IgD-negative memory B cell (primary cell): ENCODE data around the gene ATRAID. TPM values are rescaled to one million over a fixed set of nuclear protein-coding genes. Genes with fewer than 3 reads are reported as not detected.

ENCODE experiments used
- H3K27ac Mint-ChIP-seq, 3 donors: one replicate each; pipeline ENCODE4 v1.8.0; 2020 to 2022; ENCODE audit warnings: mild to moderate bottlenecking in 3 of 3, mixed read lengths in 3 of 3, moderate library complexity in 1 of 3
- H3K27me3 Mint-ChIP-seq: one replicate; pipeline ENCODE4 v1.8.0; 2021; ENCODE audit warnings: mixed read lengths
- H3K36me3 Mint-ChIP-seq: one replicate; pipeline ENCODE4 v1.8.0; 2020; ENCODE audit warnings: mild to moderate bottlenecking, mixed read lengths
- H3K4me1 Mint-ChIP-seq, 3 donors: one replicate each; pipeline ENCODE4 v1.8.0; 2020 to 2022; ENCODE audit warnings: mixed read lengths in 3 of 3, mild to moderate bottlenecking in 1 of 3
- H3K4me3 Mint-ChIP-seq, 4 donors: one replicate each; pipeline ENCODE4 v1.8.0; 2020 to 2022; ENCODE audit warnings: mild to moderate bottlenecking in 4 of 4, mixed read lengths in 4 of 4, moderate library complexity in 3 of 4
- H3K9me3 Mint-ChIP-seq, 3 donors: one replicate each; pipeline ENCODE4 v1.8.0; 2020 to 2021; ENCODE audit warnings: mixed read lengths in 3 of 3, mild to moderate bottlenecking in 1 of 3
- polyA plus RNA-seq: library from polyadenylated mRNA; unstranded; fragments of 300-500 nt; fragmentation: Illumina TruSeq; gene quantifications from one replicate; pipeline ENCODE4 v1.2.3, GENCODE V29; 2021

The ATRAID gene
- polyA plus RNA-seq, 1 donor from 2014 or later, result 274 TPM

DNA sequence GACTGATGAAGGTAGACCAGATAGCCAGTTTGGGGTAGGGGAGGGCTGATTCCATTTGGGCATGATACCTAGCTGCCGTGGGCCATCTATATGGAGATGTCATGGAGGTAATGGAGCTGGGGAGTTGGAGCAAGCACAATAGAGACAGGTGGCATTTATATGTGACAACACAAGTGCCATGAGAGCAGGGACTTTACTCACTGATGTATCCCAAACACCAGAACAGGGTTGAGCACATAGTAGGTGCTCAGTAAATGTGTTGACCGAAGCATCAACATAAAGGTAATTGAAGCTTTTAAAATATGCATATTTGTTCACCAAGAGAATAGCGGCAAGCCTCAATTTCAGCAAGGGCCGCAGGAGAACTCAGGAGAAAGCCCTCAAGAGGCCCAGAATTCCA, 36.1 kb downstream of the ATRAID start:
- Mint-ChIP-seq H3K9me3 (no peaks in the 10 kb centered on the region), H3K27me3 (peaks cover 15% of the 10 kb centered on the region), H3K4me3 (no peak overlapping the region), H3K4me1 (peaks cover 0 to 6% (median 0%) of the 10 kb centered on the region in 3 donors), H3K36me3 (peaks cover 2% of the 10 kb centered on the region), H3K27ac (no peak overlapping the region)

DNA sequence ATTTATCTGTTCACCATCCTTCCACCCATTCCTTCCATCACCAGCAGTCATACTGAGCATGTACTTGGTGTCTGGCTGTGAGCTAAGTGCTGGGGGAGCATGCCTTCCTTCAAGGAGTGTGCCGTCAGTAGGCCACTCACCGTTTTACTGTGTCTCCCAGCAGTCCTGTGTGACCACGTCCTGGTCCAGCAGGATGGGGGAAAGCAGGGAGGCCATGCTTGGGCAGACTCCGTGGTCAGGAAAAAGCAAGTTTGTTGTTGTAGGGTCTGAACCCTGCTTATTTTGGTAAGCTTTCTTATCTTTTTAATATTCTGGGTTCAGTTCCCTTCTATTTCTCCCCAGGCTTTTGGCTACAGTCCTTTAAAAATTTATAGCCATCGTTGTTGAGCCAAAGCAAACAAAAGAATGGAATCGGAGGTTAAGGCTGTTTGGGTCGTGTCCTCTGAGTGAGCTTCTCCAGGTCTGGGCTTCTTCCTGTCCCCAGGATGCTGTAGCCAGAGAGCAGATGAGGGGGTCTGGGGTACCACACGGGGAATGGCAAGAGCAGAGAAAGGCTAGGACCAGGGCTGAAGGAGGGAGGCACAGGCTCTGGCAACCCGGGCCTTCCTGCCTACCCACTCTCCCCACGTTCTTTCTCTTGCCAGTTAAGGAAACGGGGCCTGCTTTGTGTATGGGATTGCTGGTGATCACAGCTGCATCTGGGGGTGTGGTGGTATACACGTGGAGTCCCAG, 37.5 kb downstream of the ATRAID start:
- no peaks in the 10 kb centered on the region for H3K9me3 Mint-ChIP-seq
- H3K4me1 Mint-ChIP-seq, result peaks cover 0 to 6% (median 0%) of the 10 kb centered on the region in 3 donors

DNA sequence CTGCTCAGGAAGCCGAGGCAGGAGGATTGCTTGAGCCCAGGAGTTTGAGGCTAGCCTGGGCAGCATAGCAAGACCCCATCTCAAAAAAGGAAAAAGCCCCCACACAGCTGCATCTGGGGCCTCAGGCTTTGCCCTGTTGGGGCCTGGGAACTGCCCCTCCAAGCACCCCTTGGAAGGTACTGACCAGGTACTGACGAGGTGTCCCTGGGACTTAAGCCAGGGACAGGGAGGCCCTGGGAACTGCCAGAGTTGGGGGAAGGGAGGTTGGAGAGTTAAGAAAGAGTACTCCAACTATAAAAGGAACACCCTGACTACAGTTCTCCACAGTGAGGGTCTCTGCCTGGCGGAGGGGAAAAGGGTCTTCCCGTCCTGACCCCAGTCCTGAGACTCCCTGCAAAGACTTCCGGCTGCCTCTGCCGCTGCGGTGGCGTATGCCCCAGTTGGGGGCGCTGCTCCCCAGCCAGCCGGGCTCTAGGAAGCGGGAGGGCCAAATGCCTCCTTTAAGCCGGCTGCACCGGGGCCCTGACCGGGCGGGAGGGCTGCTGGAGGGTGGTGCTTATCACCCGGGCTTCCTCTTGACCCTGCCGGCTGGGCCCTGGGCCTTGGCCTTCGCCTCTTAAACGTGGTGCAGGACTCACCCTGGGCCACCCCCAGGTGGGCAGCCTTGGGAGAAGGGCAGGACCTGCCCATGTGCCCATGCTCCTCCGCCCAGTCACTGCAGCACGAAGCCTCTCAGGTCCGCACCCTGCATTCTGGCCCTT, 38.2 kb downstream of the ATRAID start:
- Mint-ChIP-seq H3K4me3 (no peak overlapping the region), H3K9me3 (no peaks in the 10 kb centered on the region), H3K4me1 (peaks cover 0 to 6% (median 0%) of the 10 kb centered on the region in 3 donors), H3K27me3 (peaks cover 18% of the 10 kb centered on the region), H3K36me3 (no peaks in the 10 kb centered on the region), H3K27ac (no peak overlapping the region)

More for the DNA sequence above, 37.5 kb downstream of the ATRAID start:
- peaks cover 15% of the 10 kb centered on the region for H3K27me3 Mint-ChIP-seq
- peak overlapping the region in 1 of 3 donors; percentile 23 for H3K27ac Mint-ChIP-seq
- no peaks in the 10 kb centered on the region for H3K36me3 Mint-ChIP-seq
- no peak overlapping the region for H3K4me3 Mint-ChIP-seq

DNA sequence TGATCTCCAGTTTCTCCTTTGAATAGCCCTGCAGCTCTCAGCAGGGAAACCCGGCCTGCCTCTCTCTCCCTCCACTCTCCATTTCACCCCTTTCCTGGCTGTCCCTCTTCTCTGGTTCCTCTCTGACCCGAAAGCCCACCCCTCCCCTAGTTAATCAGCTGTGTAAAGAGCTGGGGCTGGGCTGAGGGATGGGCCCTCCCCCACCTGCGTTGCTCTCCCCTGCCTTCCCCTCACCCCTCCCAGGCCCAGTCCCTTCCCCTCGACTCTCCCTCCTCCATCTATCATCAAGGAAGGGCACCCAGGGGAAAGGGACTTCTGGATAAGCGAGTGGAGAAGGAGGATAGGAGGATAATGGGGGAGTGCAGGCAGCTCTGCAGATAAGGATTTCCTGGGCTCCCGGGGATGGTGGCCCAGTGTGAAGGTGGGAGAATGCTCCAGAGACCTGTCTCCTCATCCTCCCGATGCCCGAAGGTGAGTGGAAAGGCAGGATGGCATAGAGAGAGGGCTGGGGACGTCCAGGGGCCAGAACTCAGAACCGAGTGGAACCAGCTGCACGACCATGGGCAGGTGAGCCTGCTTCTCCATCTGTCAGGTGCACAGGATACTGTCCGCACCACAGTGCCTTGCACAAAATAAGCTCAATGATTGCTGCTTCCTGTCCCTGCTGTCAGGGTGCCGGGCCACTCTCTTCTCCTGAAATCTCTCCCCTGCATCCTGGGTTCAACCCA, 39.0 kb downstream of the ATRAID start:
- Mint-ChIP-seq H3K36me3 (no peaks in the 10 kb centered on the region), H3K27me3 (peaks cover 22% of the 10 kb centered on the region), H3K9me3 (no peaks in the 10 kb centered on the region), H3K4me1 (peaks cover 0 to 6% (median 0%) of the 10 kb centered on the region in 3 donors), H3K27ac (no peak overlapping the region), H3K4me3 (peak overlapping the region in 1 of 4 donors; percentile 10)

DNA sequence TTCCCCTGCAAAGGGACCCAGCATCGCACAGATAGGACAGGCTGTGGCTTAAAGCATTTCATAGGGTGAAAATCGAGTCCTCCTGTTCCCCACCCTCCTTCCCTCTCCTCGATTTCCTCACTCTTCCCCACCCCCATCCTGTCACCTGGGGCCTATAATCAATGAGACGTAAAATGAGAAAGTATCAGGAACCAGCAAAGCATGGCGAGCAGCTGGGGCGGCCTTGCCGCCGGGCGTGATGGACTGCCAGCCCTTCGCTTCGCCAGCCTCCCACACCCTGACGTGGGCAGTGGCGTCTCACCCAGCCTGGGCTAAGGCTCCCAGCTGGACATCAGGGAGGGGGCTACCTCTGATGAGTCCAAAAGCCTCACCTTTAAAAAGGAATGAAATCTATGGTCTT, 39.9 kb downstream of the ATRAID start:
- peaks cover 26% of the 10 kb centered on the region for H3K27me3 Mint-ChIP-seq
- no peak overlapping the region for H3K27ac Mint-ChIP-seq
- no peak overlapping the region for H3K4me3 Mint-ChIP-seq
- H3K4me1 Mint-ChIP-seq, result peaks cover 0 to 6% (median 0%) of the 10 kb centered on the region in 3 donors
- H3K9me3 Mint-ChIP-seq, result no peaks in the 10 kb centered on the region
- no peaks in the 10 kb centered on the region for H3K36me3 Mint-ChIP-seq

DNA sequence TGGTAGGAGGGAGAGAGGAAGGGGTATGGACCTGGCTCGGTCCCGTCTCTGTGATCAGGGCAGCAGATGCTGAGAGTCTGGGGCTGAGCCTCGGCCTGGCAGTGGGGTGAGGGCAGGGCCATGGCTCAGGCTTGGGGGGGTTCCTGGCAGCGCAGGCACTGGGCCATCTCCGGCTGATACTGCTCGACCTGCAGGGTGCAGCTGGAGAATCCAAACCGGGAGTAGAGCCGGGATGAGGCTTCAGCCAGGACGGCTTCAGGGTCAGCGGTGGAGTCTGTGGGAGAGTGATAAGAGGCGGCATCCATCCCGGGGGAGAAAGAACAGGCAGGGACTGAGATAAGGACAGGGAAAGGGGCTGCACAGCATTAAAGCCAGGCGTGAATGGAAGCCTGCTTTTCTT, 43.3 kb downstream of the ATRAID start:
- no peaks in the 10 kb centered on the region for H3K9me3 Mint-ChIP-seq
- no peak overlapping the region for H3K4me3 Mint-ChIP-seq
- H3K27me3 Mint-ChIP-seq, result peaks cover 42% of the 10 kb centered on the region
- H3K36me3 Mint-ChIP-seq, result peaks cover 1% of the 10 kb centered on the region
- no peak overlapping the region for H3K27ac Mint-ChIP-seq
- peaks cover 0 to 6% (median 0%) of the 10 kb centered on the region in 3 donors for H3K4me1 Mint-ChIP-seq

DNA sequence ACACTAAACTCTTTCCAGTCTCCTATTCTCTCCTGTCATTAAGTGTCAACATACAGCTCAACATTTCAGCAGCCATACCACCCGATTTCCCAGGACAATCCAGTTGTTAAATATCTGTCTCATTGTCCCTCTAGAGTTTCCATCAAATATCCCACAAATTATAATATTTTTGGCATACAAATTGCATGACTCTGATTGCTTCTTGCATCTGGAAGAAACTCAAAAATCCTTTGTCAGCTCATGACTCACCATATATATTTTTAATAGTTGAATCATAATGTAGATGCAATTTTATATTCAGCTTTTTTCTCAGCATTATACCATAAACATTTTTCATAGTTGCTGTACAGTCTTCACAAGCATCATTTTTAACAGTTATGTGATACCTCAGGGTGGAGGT, 43.8 kb downstream of the ATRAID start:
- Mint-ChIP-seq H3K9me3 (no peaks in the 10 kb centered on the region), H3K27me3 (peaks cover 42% of the 10 kb centered on the region), H3K4me3 (no peak overlapping the region), H3K4me1 (peaks cover 0 to 6% (median 0%) of the 10 kb centered on the region in 3 donors), H3K36me3 (peaks cover 1% of the 10 kb centered on the region), H3K27ac (no peak overlapping the region)

DNA sequence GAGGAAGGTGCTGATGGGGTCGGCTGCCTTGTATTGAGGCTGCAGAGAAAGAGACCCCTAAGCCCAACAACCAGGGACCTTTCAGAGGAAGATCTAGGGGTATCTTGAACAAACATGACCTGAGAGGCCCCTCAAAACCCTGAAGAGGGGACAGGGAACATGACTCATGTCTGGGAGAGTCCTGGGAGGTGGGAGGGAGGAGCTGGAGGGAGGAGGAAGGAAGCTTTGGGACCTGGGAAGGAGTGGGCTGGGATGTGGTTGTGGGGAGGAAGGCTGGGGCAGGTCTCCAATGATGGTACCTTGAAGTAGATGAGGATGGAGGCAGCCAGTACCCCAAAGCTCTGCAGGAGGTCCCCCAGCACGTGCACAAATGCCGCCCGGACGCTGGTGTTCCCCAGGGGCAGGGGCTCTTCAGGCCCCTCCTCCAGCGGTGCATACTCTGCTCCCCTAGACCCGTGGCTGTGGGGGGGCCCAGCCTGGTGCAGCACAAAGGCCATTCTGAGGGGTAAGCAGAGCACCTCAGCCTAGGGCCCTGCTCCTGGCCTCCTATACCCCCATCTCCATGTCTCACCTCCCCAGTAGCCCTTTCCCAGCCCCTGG, 45.1 kb downstream of the ATRAID start:
- Mint-ChIP-seq H3K27ac (no peak overlapping the region), H3K36me3 (peaks cover 1% of the 10 kb centered on the region), H3K9me3 (peaks cover 0 to 2% (median 0%) of the 10 kb centered on the region in 3 donors), H3K4me1 (peaks cover 0 to 8% (median 3%) of the 10 kb centered on the region in 3 donors), H3K4me3 (no peak overlapping the region), H3K27me3 (peaks cover 40% of the 10 kb centered on the region)

DNA sequence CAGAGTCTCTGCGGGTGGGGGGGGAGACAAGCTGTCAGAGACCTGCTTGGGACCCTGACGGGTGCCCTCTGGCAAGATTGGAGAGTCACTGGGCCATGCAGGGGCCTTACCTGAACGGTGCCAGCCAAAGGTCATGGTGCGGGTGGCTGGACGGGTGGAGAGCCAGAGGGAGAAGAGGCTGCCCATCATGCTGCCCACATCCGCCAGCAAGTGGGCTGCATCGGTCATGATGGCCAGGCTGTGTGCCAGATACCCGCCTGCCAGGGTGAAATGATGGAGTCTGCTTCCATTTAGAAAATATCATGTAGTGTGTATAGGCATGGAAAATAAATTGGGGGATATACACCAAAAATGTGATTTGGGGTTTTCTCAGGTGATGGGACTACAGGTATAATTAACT, 46.2 kb downstream of the ATRAID start:
- Mint-ChIP-seq H3K27ac (peak overlapping the region in 1 of 3 donors; percentile 14), H3K36me3 (peaks cover 1% of the 10 kb centered on the region), H3K4me1 (peaks cover 0 to 7% (median 3%) of the 10 kb centered on the region in 3 donors), H3K4me3 (no peak overlapping the region), H3K27me3 (peaks cover 39% of the 10 kb centered on the region), H3K9me3 (peaks cover 0 to 2% (median 0%) of the 10 kb centered on the region in 3 donors)

DNA sequence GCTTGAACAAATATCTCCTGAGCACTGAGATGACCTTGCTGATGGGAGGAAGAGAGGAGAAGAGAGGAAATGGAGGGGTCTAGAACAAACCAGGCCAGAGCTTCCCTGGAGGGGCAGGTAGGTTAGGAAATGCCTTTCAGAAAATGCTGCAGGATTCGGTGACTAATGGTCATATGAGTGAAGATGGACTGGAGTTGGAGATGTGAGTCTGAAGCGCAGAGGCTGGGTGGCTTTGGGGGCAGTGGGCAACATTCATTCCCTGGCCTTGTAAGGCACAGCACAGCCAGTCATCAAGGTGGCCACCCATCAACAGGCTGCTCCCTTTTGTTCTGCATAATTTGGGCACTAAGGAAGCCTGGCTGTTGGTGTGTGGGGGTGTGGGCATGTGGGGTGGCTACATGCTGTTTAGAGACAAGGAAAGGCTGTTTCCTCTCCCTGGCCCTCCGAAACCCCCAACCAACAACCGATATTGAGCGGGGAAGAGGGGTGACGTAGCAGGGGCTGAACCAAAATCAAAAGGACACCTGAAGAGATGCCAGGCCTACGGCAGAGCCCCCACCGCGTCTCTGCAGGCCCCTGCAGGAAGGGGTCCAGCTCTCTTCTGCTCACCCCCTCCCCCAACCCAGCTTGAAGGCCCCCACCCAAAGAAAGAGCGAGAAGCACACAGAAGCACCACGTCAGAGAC, 49.5 kb downstream of the ATRAID start:
- H3K4me1 Mint-ChIP-seq, result peaks cover 8 to 23% (median 13%) of the 10 kb centered on the region in 3 donors

DNA sequence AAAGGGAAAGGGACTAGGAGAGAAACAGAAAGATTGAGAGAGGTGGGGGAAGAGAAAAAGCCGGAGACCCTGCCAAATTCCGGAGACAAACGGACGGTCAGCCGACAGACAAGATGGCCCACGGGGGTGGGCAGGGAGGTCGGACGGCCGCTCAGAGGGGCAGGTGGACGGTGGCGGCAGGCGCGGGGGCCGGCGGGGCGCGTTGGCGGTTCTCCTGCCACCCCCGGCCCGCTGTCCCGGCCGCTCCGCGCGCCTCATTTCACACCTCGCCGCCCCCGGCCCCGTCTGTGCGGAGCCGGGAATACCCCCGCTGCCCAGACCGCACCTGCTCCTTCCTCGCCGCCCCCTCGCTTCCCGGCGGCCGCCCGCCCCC, 50.1 kb downstream of the ATRAID start:
- H3K4me3 Mint-ChIP-seq, result peak overlapping the region; percentile 49 to 71 (median 63)
- peaks cover 42% of the 10 kb centered on the region for H3K27me3 Mint-ChIP-seq
- no peak overlapping the region for H3K27ac Mint-ChIP-seq
- peaks cover 0 to 2% (median 0%) of the 10 kb centered on the region in 3 donors for H3K9me3 Mint-ChIP-seq
- H3K36me3 Mint-ChIP-seq, result peaks cover 1% of the 10 kb centered on the region
- H3K4me1 Mint-ChIP-seq, result peaks cover 8 to 23% (median 13%) of the 10 kb centered on the region in 3 donors

More for the DNA sequence above, 49.5 kb downstream of the ATRAID start:
- H3K27me3 Mint-ChIP-seq, result peaks cover 47% of the 10 kb centered on the region
- peaks cover 1% of the 10 kb centered on the region for H3K36me3 Mint-ChIP-seq
- peaks cover 0 to 2% (median 0%) of the 10 kb centered on the region in 3 donors for H3K9me3 Mint-ChIP-seq
- no peak overlapping the region for H3K27ac Mint-ChIP-seq
- peak overlapping the region; percentile 49 to 71 (median 63) for H3K4me3 Mint-ChIP-seq

DNA sequence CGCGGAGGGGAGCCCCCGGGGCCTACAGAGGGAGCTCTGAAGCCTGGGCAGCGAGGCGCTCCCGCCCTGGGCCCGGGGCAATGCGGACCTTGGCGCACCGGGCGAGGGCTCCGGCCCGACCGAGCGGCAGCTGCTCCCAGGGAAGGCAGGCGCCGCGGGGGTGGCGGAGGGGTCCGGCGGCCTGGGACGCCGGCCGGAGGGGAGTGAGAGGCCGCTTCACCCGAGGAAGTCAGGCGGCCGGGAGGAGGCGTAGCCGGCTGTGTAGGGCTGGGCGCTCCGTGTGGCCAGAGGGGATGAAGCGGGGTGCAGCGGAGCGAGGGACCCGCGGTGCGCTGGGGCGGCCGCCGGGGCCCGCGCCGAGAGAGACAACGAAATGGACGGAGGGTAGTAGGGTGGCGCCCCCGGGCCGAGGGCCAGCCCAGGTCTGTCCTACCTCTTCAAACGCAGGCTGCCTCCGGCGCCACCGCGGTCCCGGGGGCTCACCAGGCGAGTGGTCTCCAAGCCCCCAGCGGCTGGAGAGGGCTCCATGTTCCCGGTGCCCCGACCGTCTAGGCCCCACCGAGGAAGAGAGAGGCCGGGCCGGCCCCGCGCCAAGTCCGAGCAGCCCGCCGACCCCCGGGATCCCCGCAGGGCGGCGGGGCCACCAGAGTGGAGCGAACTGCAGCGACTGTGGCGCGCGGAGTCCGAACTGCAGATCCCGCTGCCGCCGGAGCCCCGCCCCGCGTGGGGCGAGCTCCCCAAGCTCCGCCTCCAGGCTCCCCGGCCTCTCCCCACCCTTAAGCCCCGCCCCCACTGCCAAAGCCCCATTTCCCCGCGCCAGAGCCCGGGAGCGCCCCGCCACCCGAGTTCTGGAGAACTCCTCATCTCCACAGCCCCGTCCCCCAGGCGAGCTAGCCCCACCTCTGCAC, 50.8 kb downstream of the ATRAID start, which contains the start of gene SLC30A3:
TSS of gene SLC30A3 (minus strand) at position 669 of the 908 bp plus-strand sequence. CDS start at position 528, 141 bp downstream.
- Mint-ChIP-seq H3K27me3 (peaks cover 39% of the 10 kb centered on the region), H3K36me3 (peaks cover 1% of the 10 kb centered on the region), H3K27ac (peak within 1 kb of the TSS in 2 of 3 donors; percentile 2 to 78), H3K9me3 (peaks cover 0 to 2% (median 0%) of the 10 kb centered on the region in 3 donors), H3K4me1 (peaks cover 8 to 23% (median 13%) of the 10 kb centered on the region in 3 donors), H3K4me3 (peak within 1 kb of the TSS; percentile 64 to 96 (median 92))
